HG03175 (cell line): ENCODE results near the gene DNASE1L1.

Experiments
- ATAC-seq: cut with Tn5 transposase; IDR thresholded peaks from one replicate; pipeline ENCODE4 v1.9.1; 2021; ENCODE audit warnings: mild to moderate bottlenecking, moderate library complexity; ENCODE audit not compliant: unreplicated experiment

The DNASE1L1 gene

GRCh38 chrX:154384284-154384892 is 24.7 kb downstream of the DNASE1L1 start:
- ATAC-seq, result no peak

- ATAC-seq, result no peak
These were observed 25.4 kb downstream of the DNASE1L1 start for GRCh38 chrX:154383359-154384283.

- no peak for ATAC-seq
These were observed 26.5 kb downstream of the DNASE1L1 start for GRCh38 chrX:154382483-154383069.

- ATAC-seq, result no peak
These were observed 27.8 kb downstream of the DNASE1L1 start for GRCh38 chrX:154381271-154381670.

- ATAC-seq, result no peak
These were observed 28.3 kb downstream of the DNASE1L1 start for GRCh38 chrX:154380787-154381186.

GRCh38 chrX:154380153-154380552 is 28.9 kb downstream of the DNASE1L1 start:
- ATAC-seq, result no peak

GRCh38 chrX:154379569-154379951 is 29.5 kb downstream of the DNASE1L1 start:
- no peak for ATAC-seq

GRCh38 chrX:154378799-154379568 is 30.1 kb downstream of the DNASE1L1 start, which contains the start of gene EMD:
Gene EMD, plus strand, starts transcription at chrX:154379295. Its CDS starts 190 bp downstream, at chrX:154379485.
- ATAC-seq, result peak; percentile 81

- ATAC-seq, result peak; percentile 2
These were observed 30.8 kb downstream of the DNASE1L1 start for GRCh38 chrX:154378059-154378798.

GRCh38 chrX:154376774-154377173 is 32.3 kb downstream of the DNASE1L1 start:
- ATAC-seq, result no peak

GRCh38 chrX:154375156-154375504 is 33.9 kb downstream of the DNASE1L1 start:
- ATAC-seq, result no peak

- ATAC-seq, result no peak
These were observed 34.5 kb downstream of the DNASE1L1 start, which contains the start of gene FLNA for GRCh38 chrX:154374313-154375155. Gene FLNA, minus strand, starts transcription at chrX:154374634. Its CDS starts 3,389 bp downstream, at chrX:154371245.

- ATAC-seq, result no peak
These were observed 35.4 kb downstream of the DNASE1L1 start for GRCh38 chrX:154373340-154374306.

GRCh38 chrX:154372612-154373022 is 36.4 kb downstream of the DNASE1L1 start:
- no peak for ATAC-seq

- ATAC-seq, result no peak
These were observed 37.2 kb downstream of the DNASE1L1 start for GRCh38 chrX:154371789-154372300.

- peak; percentile 68 for ATAC-seq
These were observed 37.9 kb downstream of the DNASE1L1 start for GRCh38 chrX:154371017-154371788.
